ENCODE measurements around the gene LZTS2. TPM values are rescaled to one million over a fixed set of nuclear protein-coding genes. Genes with fewer than 3 reads are reported as not detected.

LZTS2 gene
- total and polyA plus RNA-seq, 4 donors: 2.1 to 10.3 (median 9.5) TPM

DNA sequence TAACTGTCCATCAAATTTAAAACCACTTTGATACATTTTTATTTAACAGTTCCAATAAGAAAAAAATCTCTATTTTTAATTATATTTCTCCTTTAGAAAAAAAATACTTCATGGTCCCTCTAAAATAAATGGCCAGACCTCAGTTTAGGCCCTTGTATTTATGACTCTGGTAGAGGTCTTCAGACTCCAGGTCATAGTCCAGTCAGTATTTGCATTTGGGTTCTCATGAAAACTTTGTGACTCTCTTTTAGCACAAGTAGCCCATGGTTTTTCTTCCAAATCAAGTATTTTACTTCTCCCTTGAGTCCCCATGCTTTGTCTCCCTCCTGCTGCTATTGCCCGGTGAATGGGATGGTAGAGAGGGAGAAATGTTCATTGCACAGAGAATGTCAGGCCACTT is 35.8 kb upstream of the LZTS2 start:
- Histone ChIP-seq H3K4me3 (ENCODE audit: low read depth in 1 of 3, low read length in 3 of 3) (no peak overlapping the region), H3K27ac (ENCODE audit: low read depth in 1 of 2, low read length in 2 of 2) (no peak overlapping the region), H3K4me1 (ENCODE audit: control insufficient read depth in 4 of 4, insufficient read depth in 4 of 4, low read length in 3 of 4) (peaks cover 4 to 22% (median 15%) of the 10 kb centered on the region in 4 donors), H3K36me3 (ENCODE audit: control insufficient read depth in 4 of 4, insufficient read depth in 3 of 4, low read depth in 1 of 4, low read length in 3 of 4) (peaks cover 0 to 25% (median 18%) of the 10 kb centered on the region in 4 donors), H3K9ac (ENCODE audit: low read depth in 1 of 2, low read length in 2 of 2) (no peak overlapping the region), H3K27me3 (ENCODE audit: control insufficient read depth in 4 of 4, insufficient read depth in 4 of 4, low read length in 3 of 4) (no peaks in the 10 kb centered on the region), H3K9me3 (ENCODE audit: control insufficient read depth in 4 of 4, low read length in 3 of 4) (no peaks in the 10 kb centered on the region)
- DNase-seq (ENCODE audit: low spot score): no peak
- TF ChIP-seq HNF4A (conservative IDR thresholded peaks at IDR 0.05) (peak; percentile 75 to 91), TAF1 (conservative IDR thresholded peaks at IDR 0.05) (no peak), SP1 (IDR thresholded peaks at IDR 0.05) (peak; percentile 15)
- TF ChIP-seq, protein P1, sequence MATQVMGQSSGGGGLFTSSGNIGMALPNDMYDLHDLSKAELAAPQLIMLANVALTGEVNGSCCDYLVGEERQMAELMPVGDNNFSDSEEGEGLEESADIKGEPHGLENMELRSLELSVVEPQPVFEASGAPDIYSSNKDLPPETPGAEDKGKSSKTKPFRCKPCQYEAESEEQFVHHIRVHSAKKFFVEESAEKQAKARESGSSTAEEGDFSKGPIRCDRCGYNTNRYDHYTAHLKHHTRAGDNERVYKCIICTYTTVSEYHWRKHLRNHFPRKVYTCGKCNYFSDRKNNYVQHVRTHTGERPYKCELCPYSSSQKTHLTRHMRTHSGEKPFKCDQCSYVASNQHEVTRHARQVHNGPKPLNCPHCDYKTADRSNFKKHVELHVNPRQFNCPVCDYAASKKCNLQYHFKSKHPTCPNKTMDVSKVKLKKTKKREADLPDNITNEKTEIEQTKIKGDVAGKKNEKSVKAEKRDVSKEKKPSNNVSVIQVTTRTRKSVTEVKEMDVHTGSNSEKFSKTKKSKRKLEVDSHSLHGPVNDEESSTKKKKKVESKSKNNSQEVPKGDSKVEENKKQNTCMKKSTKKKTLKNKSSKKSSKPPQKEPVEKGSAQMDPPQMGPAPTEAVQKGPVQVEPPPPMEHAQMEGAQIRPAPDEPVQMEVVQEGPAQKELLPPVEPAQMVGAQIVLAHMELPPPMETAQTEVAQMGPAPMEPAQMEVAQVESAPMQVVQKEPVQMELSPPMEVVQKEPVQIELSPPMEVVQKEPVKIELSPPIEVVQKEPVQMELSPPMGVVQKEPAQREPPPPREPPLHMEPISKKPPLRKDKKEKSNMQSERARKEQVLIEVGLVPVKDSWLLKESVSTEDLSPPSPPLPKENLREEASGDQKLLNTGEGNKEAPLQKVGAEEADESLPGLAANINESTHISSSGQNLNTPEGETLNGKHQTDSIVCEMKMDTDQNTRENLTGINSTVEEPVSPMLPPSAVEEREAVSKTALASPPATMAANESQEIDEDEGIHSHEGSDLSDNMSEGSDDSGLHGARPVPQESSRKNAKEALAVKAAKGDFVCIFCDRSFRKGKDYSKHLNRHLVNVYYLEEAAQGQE (IDR thresholded peaks at IDR 0.05): no peak
- WGBS: 76% methylated on average over 1 of the region's 1 CpG

DNA sequence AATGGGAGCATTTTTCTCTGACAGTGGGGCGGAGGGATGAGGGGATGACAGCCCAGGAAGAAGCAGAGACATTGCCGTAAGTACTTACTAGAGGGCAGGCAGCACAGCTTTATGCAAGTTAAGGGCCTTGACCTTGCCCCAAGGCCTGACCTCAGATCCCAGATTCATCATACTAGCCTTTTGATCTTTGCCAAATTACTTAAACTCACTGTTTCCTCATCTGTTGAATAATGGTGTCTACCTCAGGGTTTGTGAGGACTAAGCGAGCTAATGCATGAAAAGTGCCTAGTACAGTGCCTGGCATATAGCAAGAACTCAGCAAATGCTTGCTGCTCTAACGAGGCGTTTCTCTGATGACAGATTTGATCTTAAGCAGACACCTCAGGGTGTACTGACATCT is 33.8 kb upstream of the LZTS2 start:
- H3K9ac ChIP-seq (ENCODE audit: low read depth in 1 of 2, low read length in 2 of 2): no peak overlapping the region
- H3K4me3 ChIP-seq (ENCODE audit: low read depth in 1 of 3, low read length in 3 of 3): no peak overlapping the region
- peaks cover 0 to 10% (median 5%) of the 10 kb centered on the region in 4 donors for H3K36me3 ChIP-seq (ENCODE audit: control insufficient read depth in 4 of 4, insufficient read depth in 3 of 4, low read depth in 1 of 4, low read length in 3 of 4)
- no peak for TF ChIP-seq SP1 (IDR thresholded peaks at IDR 0.05)
- no peak for TF ChIP-seq GABPA (IDR thresholded peaks at IDR 0.05 in 1 of 2, conservative IDR thresholded peaks at IDR 0.05 in 1 of 2)
- TF ChIP-seq HNF4A (conservative IDR thresholded peaks at IDR 0.05): no peak
- TF ChIP-seq, protein P2, sequence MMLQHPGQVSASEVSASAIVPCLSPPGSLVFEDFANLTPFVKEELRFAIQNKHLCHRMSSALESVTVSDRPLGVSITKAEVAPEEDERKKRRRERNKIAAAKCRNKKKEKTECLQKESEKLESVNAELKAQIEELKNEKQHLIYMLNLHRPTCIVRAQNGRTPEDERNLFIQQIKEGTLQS (IDR thresholded peaks at IDR 0.05): no peak
- no peak for TF ChIP-seq JUND (IDR thresholded peaks at IDR 0.05)
- TF ChIP-seq RAD21 (IDR thresholded peaks at IDR 0.05): no peak
- TF ChIP-seq, protein P3, sequence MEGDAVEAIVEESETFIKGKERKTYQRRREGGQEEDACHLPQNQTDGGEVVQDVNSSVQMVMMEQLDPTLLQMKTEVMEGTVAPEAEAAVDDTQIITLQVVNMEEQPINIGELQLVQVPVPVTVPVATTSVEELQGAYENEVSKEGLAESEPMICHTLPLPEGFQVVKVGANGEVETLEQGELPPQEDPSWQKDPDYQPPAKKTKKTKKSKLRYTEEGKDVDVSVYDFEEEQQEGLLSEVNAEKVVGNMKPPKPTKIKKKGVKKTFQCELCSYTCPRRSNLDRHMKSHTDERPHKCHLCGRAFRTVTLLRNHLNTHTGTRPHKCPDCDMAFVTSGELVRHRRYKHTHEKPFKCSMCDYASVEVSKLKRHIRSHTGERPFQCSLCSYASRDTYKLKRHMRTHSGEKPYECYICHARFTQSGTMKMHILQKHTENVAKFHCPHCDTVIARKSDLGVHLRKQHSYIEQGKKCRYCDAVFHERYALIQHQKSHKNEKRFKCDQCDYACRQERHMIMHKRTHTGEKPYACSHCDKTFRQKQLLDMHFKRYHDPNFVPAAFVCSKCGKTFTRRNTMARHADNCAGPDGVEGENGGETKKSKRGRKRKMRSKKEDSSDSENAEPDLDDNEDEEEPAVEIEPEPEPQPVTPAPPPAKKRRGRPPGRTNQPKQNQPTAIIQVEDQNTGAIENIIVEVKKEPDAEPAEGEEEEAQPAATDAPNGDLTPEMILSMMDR (IDR thresholded peaks at IDR 0.05; ENCODE audit: low read depth, low read length, missing input control): no peak
- no peak for TF ChIP-seq RXRA (IDR thresholded peaks at IDR 0.05)
- TF ChIP-seq, protein P4, sequence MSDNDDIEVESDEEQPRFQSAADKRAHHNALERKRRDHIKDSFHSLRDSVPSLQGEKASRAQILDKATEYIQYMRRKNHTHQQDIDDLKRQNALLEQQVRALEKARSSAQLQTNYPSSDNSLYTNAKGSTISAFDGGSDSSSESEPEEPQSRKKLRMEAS (IDR thresholded peaks at IDR 0.05): no peak
- TF ChIP-seq, protein P1 (IDR thresholded peaks at IDR 0.05): no peak
- TF ChIP-seq FOXA1 (IDR thresholded peaks at IDR 0.05): no peak
- TF ChIP-seq TAF1 (conservative IDR thresholded peaks at IDR 0.05): no peak
- TF ChIP-seq HNF4G (IDR thresholded peaks at IDR 0.05): no peak
- TF ChIP-seq EGR1 (IDR thresholded peaks at IDR 0.05; ENCODE audit: low read depth in 2 of 2): no peak
- no peak for TF ChIP-seq YY1 (IDR thresholded peaks at IDR 0.05)
- no peak for TF ChIP-seq FOXA2 (IDR thresholded peaks at IDR 0.05)
- TF ChIP-seq NR2F2 (IDR thresholded peaks at IDR 0.05): no peak
- TF ChIP-seq, protein P5, sequence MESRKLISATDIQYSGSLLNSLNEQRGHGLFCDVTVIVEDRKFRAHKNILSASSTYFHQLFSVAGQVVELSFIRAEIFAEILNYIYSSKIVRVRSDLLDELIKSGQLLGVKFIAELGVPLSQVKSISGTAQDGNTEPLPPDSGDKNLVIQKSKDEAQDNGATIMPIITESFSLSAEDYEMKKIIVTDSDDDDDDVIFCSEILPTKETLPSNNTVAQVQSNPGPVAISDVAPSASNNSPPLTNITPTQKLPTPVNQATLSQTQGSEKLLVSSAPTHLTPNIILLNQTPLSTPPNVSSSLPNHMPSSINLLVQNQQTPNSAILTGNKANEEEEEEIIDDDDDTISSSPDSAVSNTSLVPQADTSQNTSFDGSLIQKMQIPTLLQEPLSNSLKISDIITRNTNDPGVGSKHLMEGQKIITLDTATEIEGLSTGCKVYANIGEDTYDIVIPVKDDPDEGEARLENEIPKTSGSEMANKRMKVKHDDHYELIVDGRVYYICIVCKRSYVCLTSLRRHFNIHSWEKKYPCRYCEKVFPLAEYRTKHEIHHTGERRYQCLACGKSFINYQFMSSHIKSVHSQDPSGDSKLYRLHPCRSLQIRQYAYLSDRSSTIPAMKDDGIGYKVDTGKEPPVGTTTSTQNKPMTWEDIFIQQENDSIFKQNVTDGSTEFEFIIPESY (IDR thresholded peaks at IDR 0.05): no peak
- no peaks in the 10 kb centered on the region for H3K27me3 ChIP-seq (ENCODE audit: control insufficient read depth in 4 of 4, insufficient read depth in 4 of 4, low read length in 3 of 4)
- peaks cover 5 to 38% (median 24%) of the 10 kb centered on the region in 4 donors for H3K4me1 ChIP-seq (ENCODE audit: control insufficient read depth in 4 of 4, insufficient read depth in 4 of 4, low read length in 3 of 4)
- no peak overlapping the region for H3K27ac ChIP-seq (ENCODE audit: low read depth in 1 of 2, low read length in 2 of 2)
- H3K9me3 ChIP-seq (ENCODE audit: control insufficient read depth in 4 of 4, low read length in 3 of 4): no peaks in the 10 kb centered on the region
- 72% methylated on average over 5 of the region's 5 CpGs for WGBS
- DNase-seq (ENCODE audit: low spot score): no peak
